Liver (tissue), 9 donors: ENCODE data around the gene SLPI. TPM values are rescaled to one million over a fixed set of nuclear protein-coding genes. Genes with fewer than 3 reads are reported as not detected.
A peak's percentile ranks its signal among the peaks of the same experiment; 100 is the strongest.

Experiments
- DNase-seq: peaks from one replicate; pipeline ENCODE4 v3.0.0-alpha.2; 2017; ENCODE audit warnings: low spot score
- H3K27ac ChIP-seq, 2 donors: one replicate each; pipeline ENCODE4 v1.7.0; 2013; ENCODE audit warnings: inconsistent platforms in 2 of 2, low read length in 2 of 2, control low read depth in 1 of 2, low read depth in 1 of 2, mild to moderate bottlenecking in 1 of 2
- H3K27me3 ChIP-seq, 4 donors: one replicate each; pipeline versions ENCODE4 v1.6.1 to v1.7.0; 2013; ENCODE audit warnings: low read length in 3 of 4, inconsistent platforms in 1 of 4, mild to moderate bottlenecking in 1 of 4, moderate library complexity in 1 of 4; ENCODE audit not compliant: control insufficient read depth in 4 of 4, insufficient read depth in 4 of 4
- H3K36me3 ChIP-seq, 4 donors: one replicate each; pipeline versions ENCODE4 v1.6.1 to v1.7.0; 2013; ENCODE audit warnings: low read length in 3 of 4, mild to moderate bottlenecking in 3 of 4, low read depth in 1 of 4, moderate library complexity in 1 of 4; ENCODE audit not compliant: control insufficient read depth in 4 of 4, insufficient read depth in 3 of 4
- H3K4me1 ChIP-seq, 4 donors: one replicate each; pipeline versions ENCODE4 v1.6.1 to v1.7.0; 2013; ENCODE audit warnings: low read length in 3 of 4, mild to moderate bottlenecking in 3 of 4, moderate library complexity in 1 of 4; ENCODE audit not compliant: control insufficient read depth in 4 of 4, insufficient read depth in 4 of 4
- H3K4me3 ChIP-seq, 3 donors: one replicate each; pipeline versions ENCODE4 v1.6.1 to v1.7.0; 2013; ENCODE audit warnings: low read length in 3 of 3, control low read depth in 1 of 3, low read depth in 1 of 3, mild to moderate bottlenecking in 1 of 3
- H3K9ac ChIP-seq, 2 donors: one replicate each; pipeline ENCODE4 v1.7.0; 2013; ENCODE audit warnings: low read length in 2 of 2, mild to moderate bottlenecking in 2 of 2, moderate library complexity in 2 of 2, control low read depth in 1 of 2, low read depth in 1 of 2
- H3K9me3 ChIP-seq, 4 donors: one replicate each; pipeline versions ENCODE4 v1.6.1 to v1.7.0; 2013; ENCODE audit warnings: low read length in 3 of 4; ENCODE audit not compliant: control insufficient read depth in 4 of 4
- ATF3 ChIP-seq: IDR thresholded peaks from 2 replicates; pipeline ENCODE4 v1.6.1; 2016; ENCODE audit warnings: antibody characterized with exemption
- CTCF ChIP-seq: fragments of 150-350 bp; IDR thresholded peaks from 2 replicates; pipeline ENCODE4 v1.5.1; 2017; ENCODE audit warnings: improper control_type of control experiment, low read depth, low read length; ENCODE audit not compliant: missing input control
- EGR1 ChIP-seq, 2 donors: IDR thresholded peaks; 2 replicates each; pipeline ENCODE4 v1.6.1; 2016 to 2018; ENCODE audit warnings: antibody characterized with exemption in 2 of 2, low read depth in 2 of 2
- FOXA1 ChIP-seq: IDR thresholded peaks from 2 replicates; pipeline ENCODE4 v1.6.1; 2016; ENCODE audit warnings: antibody characterized with exemption
- FOXA2 ChIP-seq: IDR thresholded peaks from 2 replicates; pipeline ENCODE4 v1.6.1; 2016; ENCODE audit warnings: antibody characterized with exemption
- GABPA ChIP-seq, 2 donors: IDR thresholded peaks in 1 of 2; conservative IDR thresholded peaks in 1 of 2; 2 replicates each; pipeline ENCODE4 v1.6.1; 2016; ENCODE audit warnings: antibody characterized with exemption in 2 of 2, mild to moderate bottlenecking in 1 of 2, moderate library complexity in 1 of 2
- HNF4A ChIP-seq, 2 donors: conservative IDR thresholded peaks; 2 replicates each; pipeline ENCODE4 v1.6.1; 2016; ENCODE audit warnings: antibody characterized with exemption in 2 of 2, mild to moderate bottlenecking in 2 of 2
- HNF4G ChIP-seq: IDR thresholded peaks from 2 replicates; pipeline ENCODE4 v1.6.1; 2016; ENCODE audit warnings: antibody characterized with exemption
- JUND ChIP-seq, 2 donors: IDR thresholded peaks; 2 replicates each; pipeline ENCODE4 v1.6.1; 2016; ENCODE audit warnings: antibody characterized with exemption in 2 of 2
- MAX ChIP-seq: IDR thresholded peaks from 2 replicates; pipeline ENCODE4 v1.6.1; 2016; ENCODE audit warnings: antibody characterized with exemption
- NR2F2 ChIP-seq: IDR thresholded peaks from 2 replicates; pipeline ENCODE4 v1.6.1; 2016; ENCODE audit warnings: antibody characterized with exemption
- RAD21 ChIP-seq, 2 donors: IDR thresholded peaks; 2 replicates each; pipeline ENCODE4 v1.6.1; 2016; ENCODE audit warnings: antibody characterized with exemption in 2 of 2, mild to moderate bottlenecking in 2 of 2
- REST ChIP-seq: IDR thresholded peaks from 2 replicates; pipeline ENCODE4 v1.6.1; 2016; ENCODE audit warnings: antibody characterized with exemption, mild to moderate bottlenecking
- RXRA ChIP-seq, 2 donors: IDR thresholded peaks; 2 replicates each; pipeline ENCODE4 v1.6.1; 2017 to 2018; ENCODE audit warnings: antibody characterized with exemption in 2 of 2, mild to moderate bottlenecking in 1 of 2
- SP1 ChIP-seq: IDR thresholded peaks from 2 replicates; pipeline ENCODE4 v1.6.1; 2018; ENCODE audit warnings: antibody characterized with exemption, mild to moderate bottlenecking
- TAF1 ChIP-seq: conservative IDR thresholded peaks from 2 replicates; pipeline ENCODE4 v1.6.1; 2016; ENCODE audit warnings: antibody characterized with exemption, mild to moderate bottlenecking
- YY1 ChIP-seq: IDR thresholded peaks from 2 replicates; pipeline ENCODE4 v1.6.1; 2016; ENCODE audit warnings: antibody characterized with exemption, mild to moderate bottlenecking
- ZBTB33 ChIP-seq: IDR thresholded peaks from 2 replicates; pipeline ENCODE4 v1.6.1; 2016; ENCODE audit warnings: antibody characterized with exemption
- WGBS: extraction: QIAGEN DNeasy Blood & Tissue Kit; methylation state at CpG from one replicate; pipeline ENCODE4 v1.1.7; 2013; 5-methylcytosine and 5-hydroxymethylcytosine counted together
- polyA plus RNA-seq, 2 donors: library from polyadenylated mRNA; stranded (reverse) in 1 of 2; unstranded in 1 of 2; fragments of 200-250 nt in 1 of 2; fragments of >200 nt in 1 of 2; fragmentation: Nextera tagmentation in 1 of 2; extraction: Ambion mirVana in 1 of 2; gene quantifications; one replicate each; pipeline versions ENCODE4 v1.2.1 to v1.2.3, GENCODE V29; 2013 to 2015
- total RNA-seq, 2 donors: library from RNA; depleted of rRNA; stranded (reverse); fragments of >200 nt; gene quantifications; one replicate each; pipeline ENCODE4 v1.2.3, GENCODE V29; 2014
- donor health status: healthy.
- donor health status: healthy.
- donor health status: healthy.
- donor health status: healthy.
- donor health status: healthy.

The SLPI gene
- total and polyA plus RNA-seq, 4 donors = 1.9 to 308 (median 93.9) TPM

GRCh38 chr20:45293041-45294002 is 39.0 kb upstream of the SLPI start:
- WGBS = 7% methylated on average over 79 of the region's 79 CpGs

More at GRCh38 chr20:45293041-45294002, 39.0 kb upstream of the SLPI start:
- Histone ChIP-seq H3K27ac (no peak overlapping the region), H3K36me3 (no peaks in the 10 kb centered on the region), H3K4me3 (peak overlapping the region; percentile 4 to 45 (median 17)), H3K4me1 (peaks cover 0 to 12% (median 6%) of the 10 kb centered on the region in 4 donors), H3K9me3 (no peaks in the 10 kb centered on the region), H3K27me3 (peaks cover 0 to 2% (median 0%) of the 10 kb centered on the region in 4 donors), H3K9ac (no peak overlapping the region)
- TF ChIP-seq ATF3 (no peak), FOXA2 (no peak), JUND (IDR thresholded peaks at IDR 0.05) (no peak), RXRA (IDR thresholded peaks at IDR 0.05) (no peak), NR2F2 (no peak), RAD21 (IDR thresholded peaks at IDR 0.05) (peak; percentile 63 to 73), EGR1 (IDR thresholded peaks at IDR 0.05; ENCODE audit: low read depth in 2 of 2) (no peak), REST (no peak), SP1 (no peak), HNF4A (conservative IDR thresholded peaks at IDR 0.05) (no peak), ZBTB33 (no peak), GABPA (IDR thresholded peaks at IDR 0.05 in 1 of 2, conservative IDR thresholded peaks at IDR 0.05 in 1 of 2) (no peak), YY1 (no peak), HNF4G (no peak), TAF1 (no peak), CTCF (peak; percentile 87), MAX (no peak), FOXA1 (no peak)
- peak; percentile 79 for DNase-seq
